MM.1S (cell line): ENCODE measurements around the gene MATR3.

ENCODE experiments used
- DNase-seq: peaks from one replicate; pipeline ENCODE4 v3.0.0-alpha.2; 2015
- H2AFZ ChIP-seq: fragments of 300-600 bp; sonication (generic); 2 replicates; pipeline ENCODE4 v1.6.0; 2016; ENCODE audit warnings: antibody characterized with exemption, low read length
- H3F3A ChIP-seq: fragments of 300-600 bp; sonication (generic); 2 replicates; pipeline ENCODE4 v1.6.1; 2016; ENCODE audit warnings: mild to moderate bottlenecking, antibody characterized with exemption, low read length, moderate library complexity, mixed read lengths; ENCODE audit not compliant: insufficient read depth
- H3K27ac ChIP-seq: fragments of 300-600 bp; sonication (generic); 2 replicates; pipeline ENCODE4 v1.5.1; 2016; ENCODE audit warnings: mild to moderate bottlenecking, low read length
- H3K27me3 ChIP-seq: fragments of 300-600 bp; sonication (generic); replicated peaks from 2 replicates; pipeline ENCODE4 v1.6.0; 2016; ENCODE audit warnings: low read length; ENCODE audit not compliant: insufficient read depth
- H3K36me3 ChIP-seq: fragments of 300-600 bp; sonication (generic); replicated peaks from 2 replicates; pipeline ENCODE4 v1.6.1; 2016; ENCODE audit warnings: mild to moderate bottlenecking, low read length, mixed read lengths; ENCODE audit not compliant: insufficient read depth
- H3K4me1 ChIP-seq: fragments of 300-600 bp; sonication (generic); 2 replicates; pipeline ENCODE4 v1.6.1; 2016; ENCODE audit warnings: low read length, mixed read lengths
- H3K4me2 ChIP-seq: fragments of 300-600 bp; sonication (generic); 2 replicates; pipeline ENCODE4 v1.6.0; 2016; ENCODE audit warnings: low read depth, low read length
- H3K4me3 ChIP-seq: fragments of 300-600 bp; sonication (generic); 2 replicates; pipeline ENCODE4 v1.5.1; 2016; ENCODE audit warnings: low read length, mixed read lengths
- H3K79me2 ChIP-seq: fragments of 300-600 bp; sonication (generic); 2 replicates; pipeline ENCODE4 v1.6.1; 2016; ENCODE audit warnings: mixed run types, low read length, mixed read lengths
- H3K9ac ChIP-seq: fragments of 300-600 bp; sonication (generic); 2 replicates; pipeline ENCODE4 v1.6.1; 2016; ENCODE audit warnings: low read length, mixed read lengths
- H3K9me2 ChIP-seq: fragments of 300-600 bp; sonication (generic); replicated peaks from 2 replicates; pipeline ENCODE4 v1.6.1; 2016; ENCODE audit warnings: mild to moderate bottlenecking, low read length, mixed read lengths; ENCODE audit not compliant: insufficient read depth
- H3K9me3 ChIP-seq: fragments of 300-600 bp; sonication (generic); replicated peaks from 2 replicates; pipeline ENCODE4 v1.6.1; 2016; ENCODE audit warnings: mild to moderate bottlenecking, low read length, mixed read lengths; ENCODE audit not compliant: insufficient read depth
- H4K20me1 ChIP-seq: fragments of 300-600 bp; sonication (generic); 2 replicates; pipeline ENCODE4 v1.6.1; 2016; ENCODE audit warnings: mild to moderate bottlenecking, low read length, moderate library complexity, mixed read lengths; ENCODE audit not compliant: insufficient read depth
- EZH2 ChIP-seq: fragments of 300-600 bp; sonication (generic); optimal IDR thresholded peaks from 2 replicates; pipeline ENCODE3; 2017; ENCODE audit warnings: low read depth, mild to moderate bottlenecking, antibody characterized with exemption, low read length, mixed read lengths
- EZH2phosphoT487 ChIP-seq: fragments of 300-600 bp; sonication (generic); IDR thresholded peaks from 2 replicates; pipeline ENCODE4 v1.6.1; 2018; ENCODE audit warnings: antibody characterized with exemption, low read length
- TF ChIP-seq, protein P1 (sequence below): fragments of 300-600 bp; sonication (generic); IDR thresholded peaks from 2 replicates; pipeline ENCODE4 v1.5.1; 2016; ENCODE audit warnings: antibody characterized with exemption, low read length, mixed read lengths

The MATR3 gene

DNA sequence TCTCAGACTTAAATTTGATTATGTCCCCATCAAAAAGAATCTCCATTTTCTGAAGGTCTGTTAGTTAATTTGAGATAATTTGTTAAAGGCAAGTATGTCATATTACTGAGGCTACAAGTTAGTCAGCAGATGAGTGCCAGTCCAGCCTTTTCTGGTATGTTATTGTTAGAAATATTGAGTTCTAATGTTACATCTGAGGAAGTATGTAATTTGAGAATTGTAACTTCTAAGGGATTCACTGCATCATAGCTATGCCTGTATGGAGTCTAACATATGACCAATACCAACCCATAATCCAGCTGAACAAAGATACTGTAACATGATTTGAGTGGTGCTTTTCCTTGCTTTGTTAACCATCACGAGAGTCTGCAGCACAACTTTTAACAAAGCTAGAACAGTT is 75.6 kb downstream of the MATR3 start:
- TF ChIP-seq EZH2: no peak
- Histone ChIP-seq H4K20me1 (no peaks in the 10 kb centered on the region; the same call in 1 of the 2 replicates), H3K4me3 (no peak overlapping the region), H3K36me3 (peaks cover 8% of the 10 kb centered on the region; the same call in 1 of the 2 replicates), H2AFZ (no peak overlapping the region), H3K9ac (no peak overlapping the region), H3K9me3 (no peaks in the 10 kb centered on the region), H3K4me2 (no peak overlapping the region), H3K27me3 (no peaks in the 10 kb centered on the region), H3K27ac (no peak overlapping the region), H3K4me1 (no peaks in the 10 kb centered on the region), H3F3A (no peaks in the 10 kb centered on the region; the same call in 1 of the 2 replicates), H3K9me2 (no peaks in the 10 kb centered on the region), H3K79me2 (no peaks in the 10 kb centered on the region)
- no peak for DNase-seq

DNA sequence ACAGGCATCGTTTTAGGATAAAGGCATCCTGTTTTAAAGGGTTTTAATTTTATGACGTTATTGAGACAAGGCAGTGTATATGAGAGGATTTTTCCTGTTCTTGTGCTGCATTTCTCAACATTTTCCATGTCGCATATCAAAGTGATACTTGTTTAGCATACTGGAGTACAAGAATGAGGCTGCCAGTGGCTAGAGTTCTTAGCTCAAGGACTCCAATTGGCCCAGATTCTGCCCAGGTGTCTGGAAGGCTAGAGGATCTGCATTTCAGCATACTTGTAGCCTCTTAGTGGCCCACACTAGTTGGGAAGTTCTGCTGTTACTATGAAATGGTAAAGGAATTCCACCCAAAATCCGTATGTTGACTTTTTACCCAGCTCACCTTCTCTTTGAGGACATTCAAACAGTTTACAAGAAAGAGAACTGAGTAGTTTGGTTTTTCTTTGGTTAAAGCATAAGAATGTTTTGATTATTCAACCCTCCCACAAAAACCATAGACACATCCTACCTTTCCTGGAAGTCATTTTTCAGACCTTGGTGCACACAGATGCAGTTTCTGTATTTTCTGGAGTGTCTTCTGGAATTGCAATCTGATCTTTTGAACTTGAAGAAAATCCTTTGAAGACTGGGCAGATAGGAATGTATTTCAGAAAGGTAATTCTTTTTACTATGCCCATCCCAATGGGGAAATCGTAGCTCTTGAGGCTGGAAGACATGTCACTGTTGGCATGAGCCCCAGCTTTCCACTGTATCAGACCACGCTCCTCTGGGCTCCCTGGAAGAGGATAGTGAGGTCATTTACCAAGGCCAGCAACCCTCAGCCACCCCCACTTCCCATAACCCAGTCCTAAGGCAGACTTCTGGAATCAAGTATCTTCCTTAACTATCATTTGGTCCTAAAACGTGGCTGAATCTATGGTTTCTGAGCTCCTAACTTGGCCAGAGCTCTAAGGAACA is 78.2 kb downstream of the MATR3 start:
- DNase-seq: no peak
- Histone ChIP-seq H4K20me1 (no peaks in the 10 kb centered on the region; the same call in 1 of the 2 replicates), H3K27me3 (no peaks in the 10 kb centered on the region), H3K79me2 (no peaks in the 10 kb centered on the region), H3K9me3 (no peaks in the 10 kb centered on the region), H3K9me2 (no peaks in the 10 kb centered on the region), H3K4me2 (no peak overlapping the region), H3K4me3 (no peak overlapping the region), H3K9ac (no peak overlapping the region), H3K4me1 (no peaks in the 10 kb centered on the region), H2AFZ (no peak overlapping the region), H3F3A (no peaks in the 10 kb centered on the region; the same call in 1 of the 2 replicates), H3K27ac (no peak overlapping the region), H3K36me3 (peaks cover 5% of the 10 kb centered on the region; the same call in 1 of the 2 replicates)
- TF ChIP-seq EZH2phosphoT487 (no peak), EZH2 (no peak)
- TF ChIP-seq, protein P1, sequence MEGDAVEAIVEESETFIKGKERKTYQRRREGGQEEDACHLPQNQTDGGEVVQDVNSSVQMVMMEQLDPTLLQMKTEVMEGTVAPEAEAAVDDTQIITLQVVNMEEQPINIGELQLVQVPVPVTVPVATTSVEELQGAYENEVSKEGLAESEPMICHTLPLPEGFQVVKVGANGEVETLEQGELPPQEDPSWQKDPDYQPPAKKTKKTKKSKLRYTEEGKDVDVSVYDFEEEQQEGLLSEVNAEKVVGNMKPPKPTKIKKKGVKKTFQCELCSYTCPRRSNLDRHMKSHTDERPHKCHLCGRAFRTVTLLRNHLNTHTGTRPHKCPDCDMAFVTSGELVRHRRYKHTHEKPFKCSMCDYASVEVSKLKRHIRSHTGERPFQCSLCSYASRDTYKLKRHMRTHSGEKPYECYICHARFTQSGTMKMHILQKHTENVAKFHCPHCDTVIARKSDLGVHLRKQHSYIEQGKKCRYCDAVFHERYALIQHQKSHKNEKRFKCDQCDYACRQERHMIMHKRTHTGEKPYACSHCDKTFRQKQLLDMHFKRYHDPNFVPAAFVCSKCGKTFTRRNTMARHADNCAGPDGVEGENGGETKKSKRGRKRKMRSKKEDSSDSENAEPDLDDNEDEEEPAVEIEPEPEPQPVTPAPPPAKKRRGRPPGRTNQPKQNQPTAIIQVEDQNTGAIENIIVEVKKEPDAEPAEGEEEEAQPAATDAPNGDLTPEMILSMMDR: no peak

DNA sequence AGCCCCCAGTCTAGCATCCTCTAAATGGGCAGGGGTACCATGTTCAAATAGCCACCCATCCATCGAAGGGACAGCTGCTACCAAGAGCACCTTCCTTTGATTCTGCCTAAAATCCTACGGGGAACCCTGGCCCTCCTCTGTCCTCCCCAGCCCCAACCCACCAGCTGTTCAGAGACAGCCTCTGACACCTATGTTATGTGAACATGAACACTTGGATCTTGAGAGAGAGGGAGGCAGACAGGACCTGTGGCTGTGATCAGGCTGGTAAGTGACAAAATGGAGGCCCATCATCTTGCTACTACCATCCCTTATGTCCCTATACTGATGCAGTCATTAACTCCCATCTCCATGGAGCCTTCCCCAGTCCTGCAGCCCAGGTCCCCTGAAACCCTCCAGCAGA is 81.4 kb downstream of the MATR3 start:
- Histone ChIP-seq H3K36me3 (no peaks in the 10 kb centered on the region), H3K4me3 (no peak overlapping the region), H2AFZ (no peak overlapping the region), H3K27ac (no peak overlapping the region), H4K20me1 (no peaks in the 10 kb centered on the region), H3K9ac (no peak overlapping the region), H3K4me2 (no peak overlapping the region), H3K79me2 (no peaks in the 10 kb centered on the region), H3K27me3 (no peaks in the 10 kb centered on the region), H3K9me2 (no peaks in the 10 kb centered on the region), H3F3A (no peaks in the 10 kb centered on the region), H3K9me3 (no peaks in the 10 kb centered on the region), H3K4me1 (no peaks in the 10 kb centered on the region)
- TF ChIP-seq, protein P1: no peak
- TF ChIP-seq EZH2: no peak
- no peak for DNase-seq

DNA sequence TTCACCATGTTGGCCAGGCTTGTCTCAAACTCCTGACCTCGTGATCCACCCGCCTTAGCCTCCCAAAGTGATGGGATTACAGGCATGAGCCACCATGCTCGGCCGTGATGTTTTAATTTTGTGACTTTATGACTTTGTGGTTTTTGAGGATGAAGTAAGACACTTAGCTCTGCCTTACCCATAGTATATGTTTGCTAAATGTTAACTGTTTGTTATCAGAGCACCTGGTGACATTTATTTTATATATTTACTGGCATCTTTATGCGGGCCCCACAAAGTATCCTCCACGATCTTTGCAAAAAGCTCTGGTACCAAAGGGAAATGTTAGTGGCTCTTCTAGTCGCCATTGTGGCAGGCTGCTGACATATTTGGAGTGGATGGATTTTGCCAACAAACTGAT is 82.8 kb downstream of the MATR3 start:
- Histone ChIP-seq H3K4me2 (no peak overlapping the region), H3K4me3 (no peak overlapping the region), H4K20me1 (no peaks in the 10 kb centered on the region), H3K27me3 (no peaks in the 10 kb centered on the region), H3K4me1 (no peaks in the 10 kb centered on the region), H3K79me2 (no peaks in the 10 kb centered on the region), H3K9me3 (no peaks in the 10 kb centered on the region), H2AFZ (no peak overlapping the region), H3K27ac (no peak overlapping the region), H3K9ac (no peak overlapping the region), H3K36me3 (no peaks in the 10 kb centered on the region), H3F3A (no peaks in the 10 kb centered on the region), H3K9me2 (no peaks in the 10 kb centered on the region)
- TF ChIP-seq, protein P1: no peak
- no peak for TF ChIP-seq EZH2phosphoT487
- no peak for TF ChIP-seq EZH2
- no peak for DNase-seq
